Measurements from ENCODE around the gene RFX3. TPM values are rescaled to one million over a fixed set of nuclear protein-coding genes. Genes with fewer than 3 reads are reported as not detected.
A peak's percentile ranks its signal among the peaks of the same experiment; 100 is the strongest.

RFX3 gene
- total RNA-seq, 1 experiment from 2014 or later = 9.9 TPM

DNA sequence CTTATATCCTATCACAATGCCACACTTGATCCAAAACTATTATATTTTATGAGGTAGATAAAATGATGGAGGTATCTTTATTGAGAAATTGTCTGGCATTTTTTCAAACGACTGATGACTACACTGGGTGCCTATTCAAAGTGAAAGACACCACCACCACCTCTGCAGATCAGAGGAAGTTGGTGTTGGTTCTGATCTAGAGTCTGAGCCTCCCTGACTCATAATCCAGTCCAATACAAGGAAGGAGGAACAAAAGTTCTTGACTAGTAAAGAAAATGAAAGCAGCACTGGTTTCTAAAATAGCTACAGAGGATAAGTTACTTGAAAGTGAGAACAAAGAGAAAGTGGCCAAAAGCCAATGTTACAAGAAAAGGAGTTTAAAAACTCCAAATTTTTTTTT lies 139.9 kb downstream of the RFX3 start:
- no peak overlapping the region for H3K56ac ChIP-seq (ENCODE audit: insufficient read length, low read depth, low read length)
- no peak overlapping the region for H3K23ac ChIP-seq (ENCODE audit: insufficient read length, low read depth, low read length)
- no peaks in the 10 kb centered on the region for H3K79me2 ChIP-seq (ENCODE audit: insufficient read depth, low read length)
- Mint-ChIP-seq H3K36me3 (ENCODE audit: insufficient read depth in 1 of 3, low read depth in 3 of 3) (peaks cover 9 to 10% (median 10%) of the 10 kb centered on the region in 3 experiments), H3K27ac (peak overlapping the region in 1 of 3 experiments; percentile 58; a peak in 2 of 7 replicates), H3K4me3 (no peak overlapping the region), H3K9me3 (peaks cover 8% of the 10 kb centered on the region in 2 experiments; a peak in 4 of 5 replicates), H3K27me3 (ENCODE audit: low read depth) (no peaks in the 10 kb centered on the region), H3K4me1 (no peaks in the 10 kb centered on the region)
- no peak overlapping the region for H2AFZ ChIP-seq (ENCODE audit: low read length)
- H4K5ac ChIP-seq (ENCODE audit: insufficient read length, low read depth, low read length) = no peak overlapping the region
- H3K4ac ChIP-seq (ENCODE audit: low read depth, low read length) = no peak overlapping the region
- no peak overlapping the region for H3K14ac ChIP-seq (ENCODE audit: insufficient read depth, low read length)
- H3K27me3 ChIP-seq (ENCODE audit: insufficient read depth, low read length) = no peaks in the 10 kb centered on the region
- no peak for DNase-seq
- no peak overlapping the region for H3K9ac ChIP-seq (ENCODE audit: extremely low read depth, insufficient read length, low read length)
- H3K18ac ChIP-seq (ENCODE audit: insufficient read length, low read depth, low read length) = no peak overlapping the region
- no peak overlapping the region for H3T11ph ChIP-seq (ENCODE audit: low read length)
- no peak overlapping the region for H4K8ac ChIP-seq (replicated peaks; ENCODE audit: insufficient read length, low read depth, low read length)
- H2BK5ac ChIP-seq (ENCODE audit: insufficient read length, low read length) = no peak overlapping the region
- no peak overlapping the region for H2BK120ac ChIP-seq (ENCODE audit: low read depth, low read length, poor library complexity, severe bottlenecking)
- H4K91ac ChIP-seq (ENCODE audit: insufficient read length, low read depth, low read length) = no peak overlapping the region
- WGBS (ENCODE audit: extremely low coverage, insufficient read length, low lambda C conversion rate) = no CpG with 5 or more reads among the region's 1 CpG
- no peaks in the 10 kb centered on the region for H3K9me3 ChIP-seq (ENCODE audit: control insufficient read depth, low read depth, low read length)
- no peak overlapping the region for H3K27ac ChIP-seq (ENCODE audit: insufficient read length, low read depth, low read length)
- H2AK5ac ChIP-seq (ENCODE audit: insufficient read length, low read length) = no peak overlapping the region
- no peak overlapping the region for H2BK15ac ChIP-seq (ENCODE audit: low read depth, low read length)
- H3K4me2 ChIP-seq (ENCODE audit: insufficient read depth, insufficient read length, low read length) = no peak overlapping the region
- TF ChIP-seq CTCF (conservative IDR thresholded peaks at IDR 0.05) = no peak
- no peaks in the 10 kb centered on the region for H3K4me1 ChIP-seq (ENCODE audit: insufficient read depth, low read length)
- no peak overlapping the region for H2BK20ac ChIP-seq (ENCODE audit: low read depth, low read length, poor library complexity, severe bottlenecking)
- H3K79me1 ChIP-seq (ENCODE audit: insufficient read depth, low read depth, low read length, poor library complexity, severe bottlenecking) = no peaks in the 10 kb centered on the region
- no peak overlapping the region for H2BK12ac ChIP-seq (ENCODE audit: insufficient read length, low read depth, low read length)
- no peaks in the 10 kb centered on the region for H4K20me1 ChIP-seq (ENCODE audit: control insufficient read depth, insufficient read depth, insufficient read length)
- no peaks in the 10 kb centered on the region for H3K23me2 ChIP-seq (ENCODE audit: insufficient read length, low read depth, low read length, poor library complexity, severe bottlenecking)

Measured in H9 (cell line).